Vagina (tissue), 2 donors: ENCODE measurements around the gene PIGX. TPM values are rescaled to one million over a fixed set of nuclear protein-coding genes. Genes with fewer than 3 reads are reported as not detected.

ENCODE experiments used
- DNase-seq, 2 donors: peaks; one replicate each; pipeline ENCODE4 v3.0.0-alpha.2; 2017; ENCODE audit errors: extremely low spot score in 2 of 2
- H3K27ac ChIP-seq: fragments of 200-600 bp; sonication (generic); one replicate; pipeline ENCODE4 v1.5.1; 2019
- H3K27me3 ChIP-seq: fragments of 200-600 bp; sonication (generic); one replicate; pipeline ENCODE4 v1.5.1; 2019
- H3K36me3 ChIP-seq, 2 donors: fragments of 200-600 bp; sonication (generic); one replicate each; pipeline ENCODE4 v1.5.1; 2017 to 2019
- H3K4me1 ChIP-seq: fragments of 200-600 bp; sonication (generic); one replicate; pipeline ENCODE4 v1.5.1; 2019
- H3K4me3 ChIP-seq, 2 donors: fragments of 200-600 bp; sonication (generic); 1 replicate in 1 of 2; 2 replicates in 1 of 2; pipeline ENCODE4 v1.5.1; 2016 to 2019
- H3K9me3 ChIP-seq: fragments of 200-600 bp; sonication (generic); one replicate; pipeline ENCODE4 v1.5.1; 2019
- CTCF ChIP-seq, 3 experiments: fragments of 450-650 bp in 2 of 3; fragments of 200-600 bp in 1 of 3; sonication (generic) in 1 of 3; IDR thresholded peaks; one replicate each; pipeline ENCODE4 v1.5.1; 2017 to 2019; ENCODE audit warnings: antibody characterized with exemption in 3 of 3, mild to moderate bottlenecking in 2 of 3, moderate library complexity in 2 of 3
- POLR2A ChIP-seq, 2 donors: fragments of 450-650 bp; IDR thresholded peaks; one replicate each; pipeline ENCODE4 v1.6.1; 2017; ENCODE audit warnings: antibody characterized with exemption in 2 of 2, mild to moderate bottlenecking in 2 of 2, moderate library complexity in 2 of 2
- POLR2AphosphoS5 ChIP-seq, 2 donors: sonication (generic); formaldehyde crosslinking; IDR thresholded peaks; one replicate each; pipeline ENCODE4 v1.9.0; 2017; ENCODE audit warnings: antibody characterized with exemption in 2 of 2, mild to moderate bottlenecking in 2 of 2, low read depth in 1 of 2; ENCODE audit not compliant: insufficient read depth in 1 of 2
- intact Hi-C: fragments of 100-400 bp; cut with DNase I; formaldehyde crosslinking; loops from one replicate; pipeline ENCODE4 v1.15.1; 2023
- small RNA-seq: library from RNA; depleted of rRNA; stranded (forward); fragments of <200 nt; gene quantifications from one replicate; pipeline ENCODE3, GENCODE V24; 2016
- total RNA-seq: library from RNA; depleted of rRNA; stranded (reverse); fragments of >200 nt; gene quantifications from one replicate; pipeline ENCODE4 v1.2.3, GENCODE V29; 2016

The PIGX gene
- total RNA-seq, 1 donor from 2014 or later, result 31.9 TPM

- DNase-seq, result no peak
- H3K27ac ChIP-seq, result no peak overlapping the region
- no peaks in the 10 kb centered on the region for H3K27me3 ChIP-seq
- H3K36me3 ChIP-seq, result peaks cover 0 to 5% of the 10 kb centered on the region in 2 donors
- H3K9me3 ChIP-seq, result no peaks in the 10 kb centered on the region
- H3K4me1 ChIP-seq, result peaks cover 42% of the 10 kb centered on the region
- intact Hi-C loops, result no loop called here
- no peak overlapping the region for H3K4me3 ChIP-seq
- no peak for TF ChIP-seq POLR2A (IDR thresholded peaks at IDR 0.05)
- TF ChIP-seq POLR2AphosphoS5 (IDR thresholded peaks at IDR 0.05; ENCODE audit: insufficient read depth in 1 of 2, low read depth in 1 of 2), result no peak
- no peak for TF ChIP-seq CTCF (IDR thresholded peaks at IDR 0.05)
Measured at GRCh38 chr3:196778755-196779154, 66.6 kb downstream of the PIGX start.

GRCh38 chr3:196782511-196782910, 70.3 kb downstream of the PIGX start:
- H3K36me3 ChIP-seq, result peaks cover 0 to 5% of the 10 kb centered on the region in 2 donors
- no peaks in the 10 kb centered on the region for H3K27me3 ChIP-seq
- TF ChIP-seq POLR2AphosphoS5 (IDR thresholded peaks at IDR 0.05; ENCODE audit: insufficient read depth in 1 of 2, low read depth in 1 of 2), result no peak
- no peak for TF ChIP-seq CTCF (IDR thresholded peaks at IDR 0.05)
- TF ChIP-seq POLR2A (IDR thresholded peaks at IDR 0.05), result no peak
- intact Hi-C loops, result no loop called here
- H3K27ac ChIP-seq, result no peak overlapping the region
- peaks cover 16% of the 10 kb centered on the region for H3K4me1 ChIP-seq
- DNase-seq, result no peak
- no peak overlapping the region for H3K4me3 ChIP-seq
- no peaks in the 10 kb centered on the region for H3K9me3 ChIP-seq

Small RNA genes lying within 50 kb of the gene (small RNA-seq; reads per million reads assigned to genes)
- gene RNU4-89P, result not detected
- gene RNU6-42P, result not detected
- gene RNU6-646P, result not detected

Other genes starting within 250 kb of the PIGX start
- 26.0 TPM for gene RNF168, start 208.6 kb upstream of the PIGX start, total RNA-seq
- not detected for gene SMCO1, start 197.0 kb upstream of the PIGX start, total RNA-seq
- gene WDR53, start 143.8 kb upstream of the PIGX start, total RNA-seq, result 13.5 TPM
- gene FBXO45, start 143.7 kb upstream of the PIGX start, total RNA-seq, result 6.6 TPM
- gene NRROS, start 72.7 kb upstream of the PIGX start, total RNA-seq, result 5.4 TPM
- gene CEP19, start 127 bp upstream of the PIGX start, total RNA-seq, result 1.5 TPM
- gene PAK2, start 27.5 kb downstream of the PIGX start, total RNA-seq, result 41.3 TPM
- 50.6 TPM for gene SENP5, start 155.5 kb downstream of the PIGX start, total RNA-seq
- gene NCBP2, start 230.2 kb downstream of the PIGX start, total RNA-seq, result 25.8 TPM